Thyroid gland (tissue), 4 donors: ENCODE results near the gene SMURF1. TPM values are rescaled to one million over a fixed set of nuclear protein-coding genes. Genes with fewer than 3 reads are reported as not detected.
"Not testable (repeated sequence)": the region's sequence is repeated elsewhere in the genome, so short reads cannot be mapped to it uniquely, and the experiment has no call there.

Source experiments
- DNase-seq, 2 donors: peaks; one replicate each; pipeline ENCODE4 v3.0.0-alpha.2; 2019
- H3K27ac ChIP-seq, 3 donors: fragments of 200-600 bp; sonication (generic); 1 replicate in 2 of 3; 2 replicates in 1 of 3; pipeline ENCODE4 v1.5.1; 2016 to 2019; ENCODE audit warnings: mild to moderate bottlenecking in 1 of 3, moderate library complexity in 1 of 3
- H3K27me3 ChIP-seq: fragments of 200-600 bp; sonication (generic); one replicate; pipeline ENCODE4 v1.5.1; 2019
- H3K36me3 ChIP-seq, 2 donors: fragments of 200-600 bp; sonication (generic); one replicate each; pipeline ENCODE4 v1.5.1; 2016 to 2019
- H3K4me1 ChIP-seq, 2 donors: fragments of 200-600 bp; sonication (generic); one replicate each; pipeline ENCODE4 v1.5.1; 2017 to 2019
- H3K4me3 ChIP-seq, 3 donors: fragments of 200-600 bp; sonication (generic); replicated peaks in 1 of 3; 1 replicate in 2 of 3; 2 replicates in 1 of 3; pipeline ENCODE4 v1.5.1; 2016; ENCODE audit warnings: mild to moderate bottlenecking in 1 of 3
- H3K9me3 ChIP-seq: fragments of 200-600 bp; sonication (generic); one replicate; pipeline ENCODE4 v1.5.1; 2017
- POLR2A ChIP-seq, 2 donors: fragments of 450-650 bp; IDR thresholded peaks; one replicate each; pipeline ENCODE4 v1.6.1; 2017; ENCODE audit warnings: antibody characterized with exemption in 2 of 2, mild to moderate bottlenecking in 2 of 2, moderate library complexity in 1 of 2
- WGBS, 2 donors: methylation state at CpG; one replicate each; pipeline ENCODE4 v1.1.5; 2017; 5-methylcytosine and 5-hydroxymethylcytosine counted together
- intact Hi-C: fragments of 100-400 bp; cut with DNase I; formaldehyde crosslinking; loops from one replicate; pipeline ENCODE4 v1.15.1; 2023
- total RNA-seq, 4 donors: library from RNA; depleted of rRNA; stranded (reverse); fragments of >200 nt; gene quantifications; one replicate each; pipeline ENCODE4 v1.2.3, GENCODE V29; 2016
- TF ChIP-seq, protein P1 (sequence below), 6 experiments: fragments of 200-600 bp in 3 of 6; fragments of 450-650 bp in 3 of 6; sonication (generic) in 3 of 6; IDR thresholded peaks; one replicate each; pipeline ENCODE4 v1.5.1; 2016 to 2019; ENCODE audit warnings: antibody characterized with exemption in 6 of 6, mild to moderate bottlenecking in 2 of 6, inconsistent platforms in 1 of 6, moderate library complexity in 1 of 6

The SMURF1 gene
- total RNA-seq, 4 donors from 2014 or later, result 13.9 to 20.6 (median 16.7) TPM

DNA sequence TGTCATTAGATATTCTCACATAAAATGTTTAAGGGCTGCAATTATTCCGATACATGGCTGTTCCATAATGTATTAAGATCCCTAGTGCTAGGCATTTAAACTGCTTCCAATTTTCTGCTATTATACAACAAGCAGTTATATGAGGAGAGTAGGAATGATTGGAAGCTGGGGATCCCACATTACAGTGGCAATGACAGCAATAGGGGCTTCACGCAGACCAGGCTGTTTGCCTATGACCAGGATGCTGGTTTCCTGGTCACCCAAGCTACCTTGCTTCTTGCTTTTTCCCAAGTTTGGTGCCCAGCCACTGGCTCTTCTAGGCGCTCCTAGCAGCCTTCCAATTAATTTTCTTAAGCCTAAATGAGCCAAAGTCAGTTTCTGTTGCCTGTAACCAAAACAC lies 39.3 kb downstream of the SMURF1 start:
- no peak for DNase-seq
- no peak overlapping the region for H3K4me3 ChIP-seq
- no peaks in the 10 kb centered on the region for H3K36me3 ChIP-seq
- H3K9me3 ChIP-seq, result no peaks in the 10 kb centered on the region
- H3K27me3 ChIP-seq, result no peaks in the 10 kb centered on the region
- WGBS, 2 donors, result 97 to 100% methylated on average over 3 of the region's 3 CpGs
- H3K4me1 ChIP-seq, result peaks cover 12 to 15% of the 10 kb centered on the region in 2 donors
- intact Hi-C loops, result no loop called here
- no peak overlapping the region for H3K27ac ChIP-seq
- TF ChIP-seq POLR2A (IDR thresholded peaks at IDR 0.05), result no peak
- TF ChIP-seq, protein P1, sequence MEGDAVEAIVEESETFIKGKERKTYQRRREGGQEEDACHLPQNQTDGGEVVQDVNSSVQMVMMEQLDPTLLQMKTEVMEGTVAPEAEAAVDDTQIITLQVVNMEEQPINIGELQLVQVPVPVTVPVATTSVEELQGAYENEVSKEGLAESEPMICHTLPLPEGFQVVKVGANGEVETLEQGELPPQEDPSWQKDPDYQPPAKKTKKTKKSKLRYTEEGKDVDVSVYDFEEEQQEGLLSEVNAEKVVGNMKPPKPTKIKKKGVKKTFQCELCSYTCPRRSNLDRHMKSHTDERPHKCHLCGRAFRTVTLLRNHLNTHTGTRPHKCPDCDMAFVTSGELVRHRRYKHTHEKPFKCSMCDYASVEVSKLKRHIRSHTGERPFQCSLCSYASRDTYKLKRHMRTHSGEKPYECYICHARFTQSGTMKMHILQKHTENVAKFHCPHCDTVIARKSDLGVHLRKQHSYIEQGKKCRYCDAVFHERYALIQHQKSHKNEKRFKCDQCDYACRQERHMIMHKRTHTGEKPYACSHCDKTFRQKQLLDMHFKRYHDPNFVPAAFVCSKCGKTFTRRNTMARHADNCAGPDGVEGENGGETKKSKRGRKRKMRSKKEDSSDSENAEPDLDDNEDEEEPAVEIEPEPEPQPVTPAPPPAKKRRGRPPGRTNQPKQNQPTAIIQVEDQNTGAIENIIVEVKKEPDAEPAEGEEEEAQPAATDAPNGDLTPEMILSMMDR (IDR thresholded peaks at IDR 0.05), result no peak

- H3K9me3 ChIP-seq, H3K27ac ChIP-seq, DNase-seq, H3K36me3 ChIP-seq, H3K27me3 ChIP-seq, H3K4me3 ChIP-seq, H3K4me1 ChIP-seq, intact Hi-C loops: not testable (repeated sequence)
- WGBS, 2 donors, result 89 to 91% methylated on average over 13 of the region's 13 CpGs
These were observed 40.1 kb downstream of the SMURF1 start for GRCh38 chr7:99103836-99104235.

GRCh38 chr7:99102809-99103690 lies 40.9 kb downstream of the SMURF1 start:
- H3K36me3 ChIP-seq, result no peaks in the 10 kb centered on the region
- H3K4me1 ChIP-seq, result peaks cover 4 to 6% of the 10 kb centered on the region in 2 donors
- no peaks in the 10 kb centered on the region for H3K9me3 ChIP-seq
- H3K4me3 ChIP-seq, result no peak overlapping the region
- intact Hi-C loops, result no loop called here
- TF ChIP-seq POLR2A (IDR thresholded peaks at IDR 0.05), result no peak
- TF ChIP-seq, protein P1 (IDR thresholded peaks at IDR 0.05), result no peak
- WGBS, 2 donors, result 93 to 96% methylated on average over 11 of the region's 11 CpGs
- no peak for DNase-seq
- H3K27me3 ChIP-seq, result no peaks in the 10 kb centered on the region
- H3K27ac ChIP-seq, result no peak overlapping the region

DNA sequence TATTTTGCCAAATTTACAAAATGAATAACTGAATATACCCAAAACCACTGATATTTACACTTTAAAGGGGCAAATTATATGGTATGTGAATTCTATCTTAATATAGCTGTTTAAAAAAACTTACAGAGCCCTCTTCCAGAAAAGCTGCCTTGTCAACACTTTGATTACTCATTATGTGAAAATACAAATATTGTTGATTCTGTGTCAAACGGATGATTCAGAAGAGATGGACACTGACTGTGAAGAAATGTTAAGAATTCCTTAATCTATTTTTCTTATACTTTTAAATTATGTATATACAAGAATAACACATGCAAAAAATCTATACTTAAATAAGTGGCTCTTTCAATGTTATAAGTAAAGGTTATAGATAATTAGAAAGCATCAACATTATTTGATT lies 41.5 kb downstream of the SMURF1 start:
- intact Hi-C loops, result no loop called here
- no peak for DNase-seq
- no peaks in the 10 kb centered on the region for H3K9me3 ChIP-seq
- no peaks in the 10 kb centered on the region for H3K27me3 ChIP-seq
- H3K36me3 ChIP-seq, result no peaks in the 10 kb centered on the region
- TF ChIP-seq, protein P1 (IDR thresholded peaks at IDR 0.05), result no peak
- no peak for TF ChIP-seq POLR2A (IDR thresholded peaks at IDR 0.05)
- no peak overlapping the region for H3K27ac ChIP-seq
- no peaks in the 10 kb centered on the region for H3K4me1 ChIP-seq
- WGBS, 2 donors, result 84 to 87% methylated on average over 1 of the region's 1 CpG
- no peak overlapping the region for H3K4me3 ChIP-seq

DNA sequence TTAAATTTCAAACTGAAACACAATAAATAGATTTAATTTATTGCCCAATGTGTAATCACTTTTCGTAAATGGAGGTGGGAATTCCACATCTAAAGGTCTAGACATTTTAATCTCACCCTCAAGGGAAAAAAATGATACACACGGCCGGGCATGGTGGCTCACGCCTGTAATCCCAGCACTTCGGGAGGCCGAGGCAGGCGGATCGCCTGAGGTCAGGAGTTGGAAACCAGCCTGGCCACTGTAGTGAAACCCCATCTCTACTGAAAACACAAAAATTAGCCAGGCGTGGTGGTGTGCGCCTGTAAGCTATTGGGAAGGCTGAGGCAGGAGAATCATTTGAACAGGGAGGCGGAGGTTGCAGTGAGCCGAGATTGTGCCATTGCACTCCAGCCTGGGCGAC lies 42.4 kb downstream of the SMURF1 start:
- not testable (repeated sequence) for H3K4me1 ChIP-seq
- WGBS, 2 donors, result 88% methylated on average over 13 of the region's 13 CpGs

DNA sequence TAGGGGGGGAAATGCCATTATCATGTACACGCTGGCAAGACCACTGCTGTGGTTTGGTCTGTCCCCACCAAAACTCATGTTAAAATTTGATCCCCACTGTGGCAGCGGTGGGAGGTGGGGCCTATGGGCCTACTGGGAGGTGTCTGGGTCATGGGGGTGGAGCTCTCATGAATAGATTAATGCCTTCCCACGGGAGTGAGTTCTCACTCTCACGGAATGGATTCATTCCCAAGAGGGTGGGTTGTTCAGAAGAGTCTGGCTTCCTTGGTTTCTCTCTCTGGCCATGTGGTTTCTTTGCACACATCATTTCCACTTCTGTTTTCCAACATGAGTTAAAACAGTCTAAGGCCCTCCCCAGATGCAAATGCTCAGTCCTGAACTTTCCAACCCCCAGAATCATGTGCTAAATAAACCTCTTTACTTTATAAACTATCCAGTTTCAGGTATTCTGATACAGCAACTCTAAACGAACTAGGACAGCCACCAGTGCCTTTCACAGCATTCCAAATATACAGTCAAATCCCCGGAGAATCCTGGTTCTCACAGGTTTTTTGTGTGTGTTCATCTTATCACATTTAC lies 44.3 kb downstream of the SMURF1 start:
- Histone ChIP-seq H3K9me3 (no peaks in the 10 kb centered on the region), H3K27ac (no peak overlapping the region), H3K27me3 (no peaks in the 10 kb centered on the region), H3K4me1 (no peaks in the 10 kb centered on the region), H3K36me3 (no peaks in the 10 kb centered on the region), H3K4me3 (no peak overlapping the region)
- no peak for DNase-seq
- TF ChIP-seq POLR2A (IDR thresholded peaks at IDR 0.05), result no peak
- TF ChIP-seq, protein P1 (IDR thresholded peaks at IDR 0.05), result no peak
- 78 to 83% methylated on average over 6 of the region's 6 CpGs for WGBS, 2 donors
- intact Hi-C loops, result no loop called here

More for the DNA sequence above, 42.4 kb downstream of the SMURF1 start:
- intact Hi-C loops, H3K27ac ChIP-seq, H3K4me3 ChIP-seq, DNase-seq, H3K27me3 ChIP-seq, H3K36me3 ChIP-seq, H3K9me3 ChIP-seq: not testable (repeated sequence)
